Colonic mucosa (tissue), 4 donors: ENCODE data around the gene REEP2. TPM values are rescaled to one million over a fixed set of nuclear protein-coding genes. Genes with fewer than 3 reads are reported as not detected.
"Not testable (repeated sequence)": the region's sequence is repeated elsewhere in the genome, so short reads cannot be mapped to it uniquely, and the experiment has no call there.

Experiments
- DNase-seq: peaks from one replicate; pipeline ENCODE4 v3.0.0-alpha.2; 2020
- H3K27ac ChIP-seq: fragments of 200-600 bp; one replicate; pipeline ENCODE4 v1.8.0; 2021
- H3K27me3 ChIP-seq: fragments of 200-600 bp; one replicate; pipeline ENCODE4 v1.8.0; 2021
- H3K36me3 ChIP-seq: fragments of 200-600 bp; one replicate; pipeline ENCODE4 v1.8.0; 2021
- H3K4me1 ChIP-seq: fragments of 200-600 bp; one replicate; pipeline ENCODE4 v1.8.0; 2021; ENCODE audit warnings: mild to moderate bottlenecking
- H3K4me3 ChIP-seq: fragments of 200-600 bp; one replicate; pipeline ENCODE4 v1.8.0; 2021
- H3K9ac ChIP-seq, 2 donors: one replicate each; pipeline ENCODE4 v1.7.0; 2013; ENCODE audit warnings: control low read depth in 2 of 2, low read depth in 2 of 2, low read length in 2 of 2
- H3K9me3 ChIP-seq: fragments of 200-600 bp; one replicate; pipeline ENCODE4 v1.8.0; 2021
- CTCF ChIP-seq: fragments of 200-600 bp; IDR thresholded peaks from one replicate; pipeline ENCODE4 v1.8.0; 2022; ENCODE audit warnings: antibody characterized with exemption, mild to moderate bottlenecking
- intact Hi-C: fragments of 100-400 bp; cut with DNase I; formaldehyde crosslinking; loops from one replicate; pipeline ENCODE4 v1.14.1; 2022
- total RNA-seq, 2 donors: library from RNA; stranded (reverse); fragmentation: NEBNext Ultra II Directional in 1 of 2; extraction: Animal tissue kit (Norgen Biotek cat#: 25700) in 1 of 2; gene quantifications; one replicate each; pipeline ENCODE4 v1.2.1, GENCODE V29; 2021
- donor health status: healthy.
- donor health status: DM: no; HTN: no; CAD: no.
- donor health status: DM: no; HTN: no; CAD: no.

The REEP2 gene
- total RNA-seq, 2 donors from 2014 or later: 0.42 to 3.2 TPM

- H3K27ac ChIP-seq: no peak overlapping the region
- H3K27me3 ChIP-seq: no peaks in the 10 kb centered on the region
- no peaks in the 10 kb centered on the region for H3K9me3 ChIP-seq
- no peaks in the 10 kb centered on the region for H3K36me3 ChIP-seq
- H3K9ac ChIP-seq: no peak overlapping the region
- no peak for TF ChIP-seq CTCF
- no peak for DNase-seq
- intact Hi-C loops: loop anchor here (5.0 kb wide), 1 partner anchor 33 kb away; no protein-coding TSS in a partner anchor
- no peak overlapping the region for H3K4me3 ChIP-seq
- no peaks in the 10 kb centered on the region for H3K4me1 ChIP-seq
Observed at GRCh38 chr5:138468966-138469539, 30.2 kb downstream of the REEP2 start.

- intact Hi-C loops: loop anchor here (5.0 kb wide), 1 partner anchor 33 kb away; no protein-coding TSS in a partner anchor
- DNase-seq: no peak
- Histone ChIP-seq H3K27ac (no peak overlapping the region), H3K4me1 (no peaks in the 10 kb centered on the region), H3K27me3 (no peaks in the 10 kb centered on the region), H3K9ac (no peak overlapping the region), H3K36me3 (no peaks in the 10 kb centered on the region), H3K4me3 (no peak overlapping the region), H3K9me3 (no peaks in the 10 kb centered on the region)
- no peak for TF ChIP-seq CTCF
Observed at GRCh38 chr5:138469540-138470321, 30.9 kb downstream of the REEP2 start.

- TF ChIP-seq CTCF: no peak
- intact Hi-C loops: no loop called here
- DNase-seq: no peak
Observed at GRCh38 chr5:138470322-138471051, 31.6 kb downstream of the REEP2 start.

GRCh38 chr5:138471052-138471361, 32.1 kb downstream of the REEP2 start:
- H3K27ac ChIP-seq: no peak overlapping the region
- H3K27me3 ChIP-seq: no peaks in the 10 kb centered on the region
- no peak for TF ChIP-seq CTCF
- no peaks in the 10 kb centered on the region for H3K9me3 ChIP-seq
- DNase-seq: no peak
- H3K4me3 ChIP-seq: no peak overlapping the region
- no peaks in the 10 kb centered on the region for H3K36me3 ChIP-seq
- H3K9ac ChIP-seq: no peak overlapping the region
- intact Hi-C loops: no loop called here
- H3K4me1 ChIP-seq: no peaks in the 10 kb centered on the region

More at GRCh38 chr5:138470322-138471051, 31.6 kb downstream of the REEP2 start:
- H3K9me3 ChIP-seq: no peaks in the 10 kb centered on the region
- H3K4me3 ChIP-seq: no peak overlapping the region
- H3K9ac ChIP-seq: no peak overlapping the region
- H3K27ac ChIP-seq: no peak overlapping the region
- no peaks in the 10 kb centered on the region for H3K36me3 ChIP-seq
- no peaks in the 10 kb centered on the region for H3K27me3 ChIP-seq
- no peaks in the 10 kb centered on the region for H3K4me1 ChIP-seq

GRCh38 chr5:138472353-138472752, 33.5 kb downstream of the REEP2 start:
- Histone ChIP-seq H3K4me3 (no peak overlapping the region), H3K27me3 (no peaks in the 10 kb centered on the region), H3K27ac (no peak overlapping the region), H3K9me3 (no peaks in the 10 kb centered on the region), H3K36me3 (no peaks in the 10 kb centered on the region), H3K9ac (no peak overlapping the region), H3K4me1 (no peaks in the 10 kb centered on the region)
- no peak for TF ChIP-seq CTCF
- DNase-seq: no peak
- intact Hi-C loops: no loop called here

GRCh38 chr5:138473151-138473550, 34.3 kb downstream of the REEP2 start:
- H3K9me3 ChIP-seq, H3K27ac ChIP-seq, intact Hi-C loops, H3K36me3 ChIP-seq, H3K4me1 ChIP-seq, H3K9ac ChIP-seq, DNase-seq, H3K27me3 ChIP-seq, H3K4me3 ChIP-seq: not testable (repeated sequence)
